Urinary bladder (tissue), 4 donors: Measurements from ENCODE around the gene ZNF532. TPM values are rescaled to one million over a fixed set of nuclear protein-coding genes. Genes with fewer than 3 reads are reported as not detected.
A peak's percentile ranks its signal among the peaks of the same experiment; 100 is the strongest.
"Not testable (repeated sequence)": the region's sequence is repeated elsewhere in the genome, so short reads cannot be mapped to it uniquely, and the experiment has no call there.

Experiments
- DNase-seq: peaks from one replicate; pipeline ENCODE4 v3.0.0-alpha.2; 2015; ENCODE audit errors: extremely low spot score
- H3K27ac ChIP-seq: one replicate; pipeline ENCODE4 v1.5.1; 2013; ENCODE audit warnings: low read depth, mild to moderate bottlenecking, moderate library complexity
- H3K36me3 ChIP-seq: one replicate; pipeline ENCODE4 v1.6.1; 2013; ENCODE audit warnings: mild to moderate bottlenecking, moderate library complexity; ENCODE audit not compliant: insufficient read depth
- H3K4me1 ChIP-seq: one replicate; pipeline ENCODE4 v1.6.1; 2013; ENCODE audit warnings: mild to moderate bottlenecking, moderate library complexity; ENCODE audit not compliant: insufficient read depth
- H3K4me3 ChIP-seq: one replicate; pipeline ENCODE4 v1.5.1; 2013; ENCODE audit warnings: low read depth, low read length
- WGBS: extraction: QIAGEN DNeasy Blood & Tissue Kit; methylation state at CpG from one replicate; pipeline ENCODE4 v1.1.7; 2013; 5-methylcytosine and 5-hydroxymethylcytosine counted together
- polyA plus RNA-seq: library from polyadenylated mRNA; stranded (reverse); fragments of 200-250 nt; gene quantifications from one replicate; pipeline ENCODE4 v1.2.3, GENCODE V29; 2013
- total RNA-seq: library from RNA; depleted of rRNA; stranded (reverse); fragments of >200 nt; gene quantifications from one replicate; pipeline ENCODE4 v1.2.3, GENCODE V29; 2014
- donor health status: healthy with polysubstance abuse.
- donor health status: healthy.

Gene ZNF532
- total and polyA plus RNA-seq, 2 donors: 53.8 to 105 TPM

- Histone ChIP-seq H3K36me3 (no peaks in the 10 kb centered on the region), H3K27ac (no peak overlapping the region), H3K4me1 (no peaks in the 10 kb centered on the region), H3K4me3 (no peak overlapping the region)
- 58% methylated on average over 1 of the region's 1 CpG for WGBS
- no peak for DNase-seq
Observed at GRCh38 chr18:58908006-58908405, 43.3 kb downstream of the ZNF532 start.

GRCh38 chr18:58909521-58909920 lies 44.8 kb downstream of the ZNF532 start:
- WGBS: 89% methylated on average over 8 of the region's 8 CpGs
- no peak overlapping the region for H3K27ac ChIP-seq
- no peaks in the 10 kb centered on the region for H3K36me3 ChIP-seq
- H3K4me1 ChIP-seq: no peaks in the 10 kb centered on the region
- DNase-seq: no peak
- H3K4me3 ChIP-seq: no peak overlapping the region

DNA sequence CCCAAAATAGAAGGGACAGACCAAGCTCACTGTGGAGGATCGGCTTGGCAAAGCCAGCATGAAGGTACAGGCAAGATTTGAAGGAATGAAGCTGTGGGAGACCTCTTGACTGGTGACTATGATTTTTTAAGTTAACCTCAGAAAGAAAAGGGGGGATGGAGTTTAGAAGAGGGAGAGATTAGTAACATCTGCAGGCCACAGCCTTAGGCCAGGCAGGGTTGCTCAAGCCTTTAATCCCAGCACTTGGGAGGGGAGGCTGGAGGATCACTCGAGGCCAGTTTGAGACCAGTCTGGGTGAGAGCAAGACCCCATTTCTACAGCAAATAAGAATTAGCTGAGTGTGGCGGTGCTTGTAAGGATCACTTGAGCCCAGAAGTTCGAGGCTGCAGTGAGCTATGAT lies 46.6 kb downstream of the ZNF532 start:
- DNase-seq: no peak
- H3K4me1 ChIP-seq: no peaks in the 10 kb centered on the region

GRCh38 chr18:58911766-58912165 lies 47.1 kb downstream of the ZNF532 start:
- Histone ChIP-seq H3K36me3 (no peaks in the 10 kb centered on the region), H3K27ac (no peak overlapping the region), H3K4me1 (no peaks in the 10 kb centered on the region), H3K4me3 (no peak overlapping the region)
- no peak for DNase-seq
- 44% methylated on average over 8 of the region's 8 CpGs for WGBS

More for the DNA sequence above, 46.6 kb downstream of the ZNF532 start:
- Histone ChIP-seq H3K36me3 (no peaks in the 10 kb centered on the region), H3K4me3 (no peak overlapping the region), H3K27ac (peak overlapping the region; percentile 31)
- WGBS: 68% methylated on average over 4 of the region's 4 CpGs

DNA sequence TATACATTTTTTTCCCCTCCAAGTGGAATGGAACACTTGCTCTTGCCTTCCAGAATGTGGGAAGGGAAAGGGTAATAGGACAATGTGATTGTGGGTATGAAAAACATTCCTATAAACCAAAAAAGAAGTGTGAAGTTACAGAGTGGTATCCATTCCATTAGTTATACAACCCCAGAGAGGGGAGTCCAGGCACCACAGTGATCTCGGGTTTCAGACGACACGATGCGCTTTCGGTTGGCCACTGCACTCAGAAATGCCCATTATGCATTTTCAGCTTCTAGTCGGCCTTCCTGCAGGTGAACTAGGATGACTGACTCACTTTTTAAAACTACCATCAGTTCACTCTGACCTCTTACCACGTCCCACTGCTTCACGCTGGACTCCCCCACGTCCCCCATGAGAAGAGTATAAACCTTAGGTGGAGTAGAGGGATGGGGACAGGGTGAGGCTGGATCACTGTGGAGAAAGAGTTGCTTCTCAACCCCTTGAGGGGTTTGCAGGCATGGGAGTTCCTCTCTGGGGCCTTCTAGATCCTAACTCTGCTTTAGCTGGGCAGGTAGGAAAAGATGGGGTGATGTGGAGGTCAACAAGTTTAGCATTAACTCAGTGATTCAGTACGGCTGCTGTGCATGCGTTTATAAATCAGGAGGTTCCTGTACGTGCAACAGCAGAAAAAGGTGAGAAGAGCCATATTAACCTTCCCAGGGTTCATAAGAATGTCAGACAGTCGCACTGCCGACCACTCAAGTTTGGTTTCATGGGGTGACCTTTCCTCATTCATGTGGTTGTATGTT lies 50.5 kb downstream of the ZNF532 start:
- H3K4me3 ChIP-seq: no peak overlapping the region
- WGBS: 92% methylated on average over 14 of the region's 14 CpGs
- no peaks in the 10 kb centered on the region for H3K4me1 ChIP-seq
- DNase-seq: no peak
- peaks cover 2% of the 10 kb centered on the region for H3K36me3 ChIP-seq
- no peak overlapping the region for H3K27ac ChIP-seq

DNA sequence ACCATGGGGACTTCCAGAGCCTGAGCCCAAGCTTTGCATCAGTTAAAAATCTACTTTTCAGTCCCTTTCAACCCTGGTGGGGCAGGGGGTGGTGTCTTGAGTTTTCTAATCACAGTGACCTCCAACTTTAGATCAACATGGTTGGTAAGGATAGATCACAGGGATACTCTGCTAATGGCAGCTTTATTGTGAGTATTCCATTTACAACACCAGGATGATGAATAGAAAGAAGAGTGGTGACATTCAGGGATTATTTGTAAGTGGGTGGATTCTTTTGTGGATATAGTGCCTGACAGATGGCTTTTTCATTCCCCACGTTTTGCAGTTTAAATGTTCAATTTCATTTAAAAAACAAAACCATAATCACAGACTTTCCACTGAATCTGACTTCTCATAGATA lies 51.3 kb downstream of the ZNF532 start:
- Histone ChIP-seq H3K4me1 (no peaks in the 10 kb centered on the region), H3K4me3 (no peak overlapping the region), H3K27ac (no peak overlapping the region), H3K36me3 (peaks cover 2% of the 10 kb centered on the region)
- 52% methylated on average over 1 of the region's 1 CpG for WGBS
- DNase-seq: no peak

- not testable (repeated sequence) for H3K4me3 ChIP-seq, H3K4me1 ChIP-seq, H3K27ac ChIP-seq, DNase-seq, H3K36me3 ChIP-seq
- 92% methylated on average over 16 of the region's 16 CpGs for WGBS
Observed at GRCh38 chr18:58919934-58920333, 55.3 kb downstream of the ZNF532 start.

DNA sequence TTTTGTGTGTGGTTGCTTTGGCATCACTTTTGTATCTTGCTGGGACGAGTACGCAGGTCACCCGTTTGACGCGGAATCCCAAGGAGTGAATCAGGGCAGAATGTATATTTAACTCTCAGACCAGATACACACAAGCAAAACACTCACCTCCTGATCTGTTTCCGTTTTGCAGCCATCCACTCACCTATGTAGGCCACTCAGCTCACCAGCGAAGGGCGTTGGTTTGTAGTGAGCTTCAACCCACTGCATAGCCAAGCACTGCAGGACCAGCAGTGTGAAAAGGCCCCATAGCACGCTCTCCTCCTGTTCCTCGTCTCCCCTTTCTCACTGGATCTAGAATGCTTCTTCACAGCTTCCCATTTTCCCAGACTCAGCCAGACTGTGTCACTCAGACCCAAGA lies 58.3 kb downstream of the ZNF532 start:
- H3K4me1 ChIP-seq: peaks cover 1% of the 10 kb centered on the region
- no peak overlapping the region for H3K27ac ChIP-seq
- H3K4me3 ChIP-seq: no peak overlapping the region
- H3K36me3 ChIP-seq: peaks cover 2% of the 10 kb centered on the region
- WGBS: 95% methylated on average over 10 of the region's 10 CpGs
- DNase-seq: no peak

GRCh38 chr18:58924473-58924872 lies 59.8 kb downstream of the ZNF532 start:
- no peak for DNase-seq
- Histone ChIP-seq H3K4me3 (no peak overlapping the region), H3K27ac (no peak overlapping the region), H3K4me1 (peaks cover 1% of the 10 kb centered on the region), H3K36me3 (no peaks in the 10 kb centered on the region)
- over 99% methylated on average over 3 of the region's 3 CpGs for WGBS

- Histone ChIP-seq H3K27ac (no peak overlapping the region), H3K4me3 (no peak overlapping the region), H3K4me1 (no peaks in the 10 kb centered on the region), H3K36me3 (peaks cover 2% of the 10 kb centered on the region)
- no peak for DNase-seq
- WGBS: 85% methylated on average over 5 of the region's 5 CpGs
Observed at GRCh38 chr18:58927659-58928058, 63.0 kb downstream of the ZNF532 start.

GRCh38 chr18:58928386-58928785 lies 63.7 kb downstream of the ZNF532 start:
- 48% methylated on average over 4 of the region's 4 CpGs for WGBS
- peak overlapping the region; percentile 27 for H3K27ac ChIP-seq
- no peaks in the 10 kb centered on the region for H3K4me1 ChIP-seq
- H3K4me3 ChIP-seq: no peak overlapping the region
- DNase-seq: no peak
- H3K36me3 ChIP-seq: peaks cover 2% of the 10 kb centered on the region

GRCh38 chr18:58929206-58929605 lies 64.5 kb downstream of the ZNF532 start:
- Histone ChIP-seq H3K27ac (no peak overlapping the region), H3K36me3 (peaks cover 2% of the 10 kb centered on the region), H3K4me3 (no peak overlapping the region), H3K4me1 (no peaks in the 10 kb centered on the region)
- no peak for DNase-seq
- 83% methylated on average over 6 of the region's 6 CpGs for WGBS

- 90% methylated on average over 9 of the region's 9 CpGs for WGBS
- Histone ChIP-seq H3K4me1 (no peaks in the 10 kb centered on the region), H3K36me3 (peaks cover 2% of the 10 kb centered on the region), H3K27ac (no peak overlapping the region), H3K4me3 (no peak overlapping the region)
- no peak for DNase-seq
Observed at GRCh38 chr18:58934356-58934755, 69.7 kb downstream of the ZNF532 start.

DNA sequence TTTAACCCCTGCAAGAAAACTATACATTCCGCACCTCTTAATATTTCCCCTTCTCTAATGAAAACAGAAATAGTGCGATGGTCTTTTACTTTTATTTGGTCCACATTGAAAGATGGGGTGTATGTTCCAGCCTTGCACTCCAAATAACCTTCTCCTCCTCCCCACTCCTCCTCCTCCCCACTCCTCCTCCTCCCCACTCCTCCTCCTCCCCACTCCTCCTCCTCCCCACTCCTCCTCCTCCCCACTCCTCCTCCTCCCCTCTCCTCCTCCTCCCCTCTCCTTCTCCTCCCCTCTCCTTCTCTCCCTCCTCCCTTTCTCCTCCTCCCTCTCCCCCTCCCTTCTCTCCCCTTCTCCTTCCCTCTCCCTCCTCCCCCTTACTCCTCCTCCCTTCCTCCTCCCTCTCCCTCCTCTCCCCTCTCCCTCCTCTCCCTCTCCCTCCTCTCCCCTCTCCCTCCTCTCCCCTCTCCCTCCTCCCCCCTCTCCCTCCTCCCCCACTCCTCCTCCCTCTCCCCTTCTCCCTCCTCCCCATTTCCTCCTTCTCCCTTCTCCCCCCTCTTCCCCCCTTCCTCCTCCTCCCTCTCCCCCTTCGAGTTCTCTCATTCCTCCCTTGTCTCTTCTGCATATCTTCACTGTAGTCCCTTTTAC lies 70.4 kb downstream of the ZNF532 start:
- Histone ChIP-seq H3K36me3 (peaks cover 3% of the 10 kb centered on the region), H3K4me3 (no peak overlapping the region), H3K27ac (no peak overlapping the region), H3K4me1 (no peaks in the 10 kb centered on the region)
- no peak for DNase-seq
- WGBS: 69% methylated on average over 3 of the region's 3 CpGs
